Smooth muscle cell (in vitro differentiated cells): ENCODE data around the gene VAMP7. TPM values are rescaled to one million over a fixed set of nuclear protein-coding genes. Genes with fewer than 3 reads are reported as not detected.

Source experiments
- DNase-seq: peaks from one replicate; lab custom pipeline; 2025; ENCODE audit not compliant: unreplicated experiment; lab: John Stamatoyannopoulos, UW
- H2AFZ ChIP-seq: fragments of 200-600 bp; sonication (generic); 2 replicates; pipeline ENCODE4 v1.6.0; 2016; ENCODE audit warnings: antibody characterized with exemption, low read depth, mild to moderate bottlenecking
- H3F3A ChIP-seq: fragments of 200-600 bp; sonication (generic); 2 replicates; pipeline ENCODE4 v1.6.0; 2017; ENCODE audit warnings: antibody characterized with exemption, low read depth
- H3K27ac ChIP-seq: fragments of 200-600 bp; sonication (generic); 2 replicates; pipeline ENCODE4 v1.5.1; 2016; ENCODE audit warnings: low read depth, mild to moderate bottlenecking
- H3K27me3 ChIP-seq: fragments of 200-600 bp; sonication (generic); 2 replicates; pipeline ENCODE4 v1.6.1; 2016; ENCODE audit warnings: low read depth, mild to moderate bottlenecking
- H3K36me3 ChIP-seq: fragments of 200-600 bp; sonication (generic); 2 replicates; pipeline ENCODE4 v1.5.1; 2016; ENCODE audit warnings: low read depth
- H3K4me1 ChIP-seq: fragments of 200-600 bp; sonication (generic); 2 replicates; pipeline ENCODE4 v1.5.1; 2016; ENCODE audit warnings: low read depth
- H3K4me2 ChIP-seq: fragments of 200-600 bp; sonication (generic); 2 replicates; pipeline ENCODE4 v1.6.0; 2016; ENCODE audit warnings: mild to moderate bottlenecking
- H3K4me3 ChIP-seq: fragments of 200-600 bp; sonication (generic); 2 replicates; pipeline ENCODE4 v1.5.1; 2016; ENCODE audit warnings: mild to moderate bottlenecking
- H3K79me2 ChIP-seq: fragments of 200-600 bp; sonication (generic); 2 replicates; pipeline ENCODE4 v1.6.0; 2016; ENCODE audit warnings: low read depth, mild to moderate bottlenecking
- H3K9ac ChIP-seq: fragments of 200-600 bp; sonication (generic); 2 replicates; pipeline ENCODE4 v1.6.0; 2016; ENCODE audit warnings: low read depth
- H3K9me3 ChIP-seq: fragments of 200-600 bp; sonication (generic); replicated peaks from 2 replicates; pipeline ENCODE4 v1.5.1; 2016; ENCODE audit warnings: low read depth
- H4K20me1 ChIP-seq: fragments of 200-600 bp; sonication (generic); 2 replicates; pipeline ENCODE4 v1.6.0; 2016; ENCODE audit warnings: low read depth
- CTCF ChIP-seq: fragments of 200-600 bp; sonication (generic); IDR thresholded peaks from 2 replicates; pipeline ENCODE4 v1.5.1; 2017; ENCODE audit warnings: borderline replicate concordance, mild to moderate bottlenecking, antibody characterized with exemption; ENCODE audit not compliant: insufficient read depth, poor library complexity, severe bottlenecking
- WGBS: methylation state at CpG from one replicate; pipeline ENCODE4 v1.1.7; 2016; ENCODE audit warnings: low lambda C conversion rate; 5-methylcytosine and 5-hydroxymethylcytosine counted together
- polyA plus RNA-seq: library from polyadenylated mRNA; unstranded; fragments of >200 nt; fragmentation: Nextera tagmentation; extraction: Ambion mirVana; gene quantifications from 2 replicates; pipeline ENCODE4 v1.2.1, GENCODE V29; 2016
- total RNA-seq: library from RNA; depleted of rRNA; stranded (reverse); fragments of >200 nt; gene quantifications from 2 replicates; pipeline ENCODE4 v1.2.3, GENCODE V29; 2014

VAMP7 gene
- total and polyA plus RNA-seq, 2 experiments from 2014 or later, result 33.8 to 53.8 TPM

DNA sequence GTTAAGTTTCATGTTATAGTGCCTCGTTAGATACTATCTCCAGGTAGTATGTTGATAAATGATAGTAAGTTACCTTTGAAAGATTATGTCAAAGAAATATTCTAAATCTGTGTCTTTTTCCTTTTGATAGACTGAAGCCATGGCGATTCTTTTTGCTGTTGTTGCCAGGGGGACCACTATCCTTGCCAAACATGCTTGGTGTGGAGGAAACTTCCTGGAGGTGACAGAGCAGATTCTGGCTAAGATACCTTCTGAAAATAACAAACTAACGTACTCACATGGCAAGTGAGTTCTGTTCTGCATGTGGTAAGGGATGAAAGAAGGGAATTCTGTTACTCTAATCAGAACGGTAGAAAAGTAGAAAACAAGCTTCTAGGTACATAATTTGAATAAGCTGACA lies 8.2 kb downstream of the VAMP7 start:
- Histone ChIP-seq H3K79me2 (peaks cover 11% of the 10 kb centered on the region), H3K9ac (no peak overlapping the region), H3K4me2 (no peak overlapping the region), H4K20me1 (peaks cover 2% of the 10 kb centered on the region), H2AFZ (no peak overlapping the region), H3F3A (no peaks in the 10 kb centered on the region), H3K36me3 (no peaks in the 10 kb centered on the region), H3K4me3 (no peak overlapping the region), H3K27me3 (no peaks in the 10 kb centered on the region), H3K9me3 (no peaks in the 10 kb centered on the region), H3K27ac (peak overlapping the region; percentile 76), H3K4me1 (peaks cover 3% of the 10 kb centered on the region)
- WGBS, result 71% methylated on average over 4 of the region's 4 CpGs
- no peak for TF ChIP-seq CTCF
- DNase-seq, result no peak

GRCh38 chrX:155891446-155892210 lies 10.5 kb downstream of the VAMP7 start:
- WGBS, result 51% methylated on average over 3 of the region's 3 CpGs
- no peaks in the 10 kb centered on the region for H3K36me3 ChIP-seq
- no peak for TF ChIP-seq CTCF

GRCh38 chrX:155893521-155893920 lies 12.4 kb downstream of the VAMP7 start:
- Histone ChIP-seq H3K4me3 (no peak overlapping the region), H3K79me2 (peaks cover 3% of the 10 kb centered on the region), H3K4me1 (peaks cover 2% of the 10 kb centered on the region), H3K9me3 (peaks cover under 1% of the 10 kb centered on the region), H3F3A (no peaks in the 10 kb centered on the region), H3K27me3 (no peaks in the 10 kb centered on the region), H4K20me1 (no peaks in the 10 kb centered on the region), H3K27ac (no peak overlapping the region), H3K36me3 (peaks cover 9% of the 10 kb centered on the region), H3K9ac (no peak overlapping the region), H3K4me2 (no peak overlapping the region), H2AFZ (no peak overlapping the region)
- WGBS, result 78% methylated on average over 3 of the region's 3 CpGs
- no peak for DNase-seq
- no peak for TF ChIP-seq CTCF

More at GRCh38 chrX:155891446-155892210, 10.5 kb downstream of the VAMP7 start:
- no peak overlapping the region for H3K9ac ChIP-seq
- no peak overlapping the region for H3K4me2 ChIP-seq
- H3K4me1 ChIP-seq, result peaks cover 3% of the 10 kb centered on the region
- H4K20me1 ChIP-seq, result no peaks in the 10 kb centered on the region
- no peak for DNase-seq
- H2AFZ ChIP-seq, result no peak overlapping the region
- H3K27me3 ChIP-seq, result no peaks in the 10 kb centered on the region
- peaks cover 3% of the 10 kb centered on the region for H3K79me2 ChIP-seq
- no peak overlapping the region for H3K27ac ChIP-seq
- no peaks in the 10 kb centered on the region for H3F3A ChIP-seq
- no peaks in the 10 kb centered on the region for H3K9me3 ChIP-seq
- H3K4me3 ChIP-seq, result no peak overlapping the region

DNA sequence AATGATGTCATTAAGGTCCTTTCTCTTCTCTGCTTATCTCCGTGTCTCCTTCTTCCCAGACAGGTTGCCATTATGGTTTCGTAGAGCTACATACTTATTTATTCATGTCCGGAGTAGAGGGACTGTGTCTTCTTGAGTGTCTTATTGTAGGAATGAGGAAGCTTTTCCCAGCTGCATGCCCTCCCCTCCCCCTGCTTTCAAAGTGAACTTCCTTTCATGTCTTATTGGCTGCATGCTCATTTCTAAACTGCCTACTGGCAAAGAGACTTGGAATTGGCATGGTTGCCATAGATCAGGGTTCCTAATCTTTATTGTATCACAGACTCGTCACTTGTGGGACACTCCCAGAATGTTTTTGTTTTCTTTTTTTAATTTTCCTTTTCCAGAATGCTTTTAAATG lies 15.4 kb downstream of the VAMP7 start:
- no peak overlapping the region for H2AFZ ChIP-seq
- H3K9ac ChIP-seq, result no peak overlapping the region
- no peak for TF ChIP-seq CTCF
- peaks cover 11% of the 10 kb centered on the region for H3K36me3 ChIP-seq
- 77% methylated on average over 4 of the region's 4 CpGs for WGBS
- no peak overlapping the region for H3K4me2 ChIP-seq
- no peaks in the 10 kb centered on the region for H3K4me1 ChIP-seq
- H4K20me1 ChIP-seq, result no peaks in the 10 kb centered on the region
- no peak overlapping the region for H3K27ac ChIP-seq
- H3K79me2 ChIP-seq, result no peaks in the 10 kb centered on the region
- no peak overlapping the region for H3K4me3 ChIP-seq
- DNase-seq, result no peak
- H3K27me3 ChIP-seq, result no peaks in the 10 kb centered on the region
- peaks cover 6% of the 10 kb centered on the region for H3K9me3 ChIP-seq
- no peaks in the 10 kb centered on the region for H3F3A ChIP-seq
